Measurements from ENCODE around the gene CNGA1.

The CNGA1 gene

DNA sequence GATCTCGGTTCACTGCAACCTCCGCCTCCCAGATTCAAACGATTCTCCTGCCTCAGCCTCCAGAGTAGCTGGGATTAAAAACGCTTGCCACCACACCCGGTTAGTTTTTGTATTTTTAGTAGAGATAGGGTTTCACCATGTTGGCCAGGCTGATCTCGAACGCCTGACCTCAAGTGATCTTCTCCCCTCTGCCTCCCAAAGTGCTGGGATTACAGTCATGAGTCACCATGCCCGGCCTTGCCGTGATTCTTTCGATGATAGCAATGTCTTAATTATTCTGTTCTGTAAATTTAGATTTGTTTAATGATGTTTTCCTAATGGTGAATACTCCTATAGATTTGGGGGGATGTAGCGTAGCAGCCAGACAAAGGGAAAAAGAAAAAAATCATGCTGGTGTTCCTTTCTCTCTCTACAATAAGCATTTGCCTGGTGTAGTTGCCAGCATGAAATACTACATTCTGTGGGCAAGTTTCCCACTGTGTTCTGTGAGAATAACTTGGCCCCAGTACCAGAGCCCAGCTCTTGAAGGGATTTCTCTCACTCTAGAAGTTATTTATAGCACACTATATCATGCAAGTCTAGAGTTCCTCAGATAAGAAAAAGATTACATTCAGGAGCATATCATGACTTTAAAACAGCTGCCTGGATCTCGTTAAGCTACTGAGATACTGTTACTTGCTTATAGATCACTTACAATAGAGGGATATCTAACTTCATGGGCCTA is 15.5 kb upstream of the CNGA1 start:
- H3K4me3 ChIP-seq: no peak overlapping the region
- no peak for DNase-seq (ENCODE audit: low spot score)
- no peak for TF ChIP-seq CTCF (IDR thresholded peaks at IDR 0.05)
- no peak overlapping the region for H3K27ac ChIP-seq

GRCh38 chr4:48030470-48030869 is 14.0 kb upstream of the CNGA1 start:
- TF ChIP-seq CTCF (IDR thresholded peaks at IDR 0.05): no peak
- no peak overlapping the region for H3K4me3 ChIP-seq
- H3K27ac ChIP-seq: no peak overlapping the region
- no peak for DNase-seq (ENCODE audit: low spot score)

DNA sequence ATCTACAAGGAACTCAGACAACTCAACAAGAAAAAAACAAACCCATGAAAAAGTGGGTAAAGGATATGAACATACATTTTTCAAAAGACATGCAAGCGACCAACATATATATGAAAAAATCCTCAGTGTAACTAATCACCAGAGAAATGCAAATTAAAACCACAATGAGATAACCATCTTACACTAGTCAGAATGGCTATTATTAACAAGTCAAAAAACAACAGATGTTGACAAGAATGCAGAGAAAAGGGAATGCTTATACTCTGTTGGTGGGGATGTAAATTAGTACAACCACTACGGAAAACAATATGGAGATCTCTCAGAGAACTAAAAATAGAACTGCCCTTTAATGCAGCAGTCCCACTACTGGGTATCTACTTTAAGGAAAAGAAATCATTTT is 12.2 kb upstream of the CNGA1 start:
- DNase-seq (ENCODE audit: low spot score): no peak
- Histone ChIP-seq H3K27ac (no peak overlapping the region), H3K4me3 (no peak overlapping the region)
- TF ChIP-seq CTCF (IDR thresholded peaks at IDR 0.05): no peak

GRCh38 chr4:48027653-48028052 is 11.2 kb upstream of the CNGA1 start:
- DNase-seq (ENCODE audit: low spot score): no peak
- no peak overlapping the region for H3K27ac ChIP-seq
- H3K4me3 ChIP-seq: no peak overlapping the region
- TF ChIP-seq CTCF (IDR thresholded peaks at IDR 0.05): no peak

GRCh38 chr4:48025005-48025404 is 8.5 kb upstream of the CNGA1 start:
- Histone ChIP-seq H3K27ac (no peak overlapping the region), H3K4me3 (no peak overlapping the region)
- no peak for DNase-seq (ENCODE audit: low spot score)
- no peak for TF ChIP-seq CTCF (IDR thresholded peaks at IDR 0.05)

DNA sequence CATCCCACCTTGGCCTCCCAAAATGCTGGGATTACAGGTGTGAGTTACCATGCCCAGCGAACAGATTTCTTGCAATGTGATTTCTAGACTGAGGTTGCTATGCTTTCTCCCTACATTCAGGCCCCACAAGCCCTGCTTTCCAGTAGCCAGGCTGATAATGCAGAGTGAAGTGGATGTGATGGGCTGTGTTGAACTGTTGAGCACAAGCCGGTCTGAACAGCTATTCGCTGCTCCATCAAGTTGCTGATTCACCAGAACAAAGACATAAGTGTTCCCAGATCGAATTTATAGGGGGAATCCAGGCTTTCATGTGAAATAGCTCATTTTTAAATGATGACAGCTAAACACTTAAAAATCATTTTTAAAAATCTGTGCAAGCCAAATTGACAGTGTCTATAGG is 8.0 kb upstream of the CNGA1 start:
- Histone ChIP-seq H3K4me3 (no peak overlapping the region), H3K27ac (no peak overlapping the region)
- TF ChIP-seq CTCF (IDR thresholded peaks at IDR 0.05): no peak
- DNase-seq (ENCODE audit: low spot score): no peak

DNA sequence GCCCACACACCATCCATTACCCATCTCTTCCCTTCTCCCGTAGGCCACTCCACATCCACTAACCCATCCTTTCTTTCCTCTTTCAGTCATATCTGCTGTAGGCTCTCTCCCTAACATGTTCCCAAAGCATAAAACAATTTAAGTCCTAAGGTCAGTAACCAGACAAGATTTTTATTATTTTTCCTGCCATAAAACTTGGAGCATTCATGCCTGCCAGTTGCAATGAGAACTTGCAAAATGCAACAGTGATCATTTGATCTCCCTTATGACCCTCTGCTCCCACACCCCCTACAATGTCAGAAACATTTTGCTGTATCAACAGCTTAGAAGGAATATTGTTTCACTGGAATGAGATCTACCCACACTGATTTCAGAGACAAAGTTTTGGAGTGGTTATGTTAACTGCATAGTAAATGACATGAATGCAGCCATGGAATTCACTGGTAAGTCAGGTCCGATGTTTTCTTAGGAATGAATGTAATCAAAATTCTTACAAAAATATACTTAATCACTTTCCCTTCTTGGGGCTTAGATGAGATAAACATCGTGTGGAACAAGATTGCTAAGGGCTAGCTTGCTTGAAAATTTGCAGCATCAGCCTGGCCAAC is 5.8 kb upstream of the CNGA1 start:
- H3K27ac ChIP-seq: no peak overlapping the region
- DNase-seq (ENCODE audit: low spot score): no peak
- no peak for TF ChIP-seq CTCF (IDR thresholded peaks at IDR 0.05)
- no peak overlapping the region for H3K4me3 ChIP-seq

All from coronary artery (tissue), 2 donors.